Progenitor cell of endocrine pancreas (in vitro differentiated cells): ENCODE results near the gene FOSL1. TPM values are rescaled to one million over a fixed set of nuclear protein-coding genes. Genes with fewer than 3 reads are reported as not detected.

Experiments
- DNase-seq: peaks from one replicate; pipeline ENCODE4 v3.0.0; 2021; ENCODE audit warnings: low spot score; ENCODE audit not compliant: unreplicated experiment
- H3K27ac Mint-ChIP-seq: 2 replicates; pipeline ENCODE4 v1.8.0; 2021; ENCODE audit warnings: mild to moderate bottlenecking, moderate library complexity, mixed read lengths
- H3K27me3 Mint-ChIP-seq: 2 replicates; pipeline ENCODE4 v1.8.0; 2021; ENCODE audit warnings: mixed read lengths
- H3K36me3 Mint-ChIP-seq: 2 replicates; pipeline ENCODE4 v1.8.0; 2022; ENCODE audit warnings: mixed read lengths; ENCODE audit not compliant: insufficient read depth
- H3K4me1 Mint-ChIP-seq: 2 replicates; pipeline ENCODE4 v1.8.0; 2021; ENCODE audit warnings: low read depth, mixed read lengths
- H3K4me3 Mint-ChIP-seq: 2 replicates; pipeline ENCODE4 v1.8.0; 2021; ENCODE audit warnings: low read depth, mild to moderate bottlenecking, moderate library complexity, mixed read lengths
- H3K9me3 Mint-ChIP-seq: 2 replicates; pipeline ENCODE4 v1.8.0; 2021; ENCODE audit warnings: low read depth, mixed read lengths
- CTCF ChIP-seq: fragments of 200-600 bp; sonication (generic); IDR thresholded peaks from one replicate; pipeline ENCODE4 v1.5.0; 2021; ENCODE audit warnings: antibody characterized with exemption, mild to moderate bottlenecking; ENCODE audit not compliant: unreplicated experiment
- total RNA-seq: library from RNA; stranded (reverse); gene quantifications from 2 replicates; pipeline ENCODE4 v1.2.1, GENCODE V29; 2021

Gene FOSL1
- total RNA-seq, 1 donor from 2014 or later: 1.7 TPM

- H3K36me3 Mint-ChIP-seq: peaks cover 5% of the 10 kb centered on the region
- TF ChIP-seq CTCF: no peak
- no peak overlapping the region for H3K27ac Mint-ChIP-seq
- no peak overlapping the region for H3K4me3 Mint-ChIP-seq
- H3K4me1 Mint-ChIP-seq: no peaks in the 10 kb centered on the region
- H3K9me3 Mint-ChIP-seq: no peaks in the 10 kb centered on the region
- DNase-seq: no peak
- H3K27me3 Mint-ChIP-seq: no peaks in the 10 kb centered on the region
Observed at GRCh38 chr11:65880027-65880426, 20.2 kb downstream of the FOSL1 start.

DNA sequence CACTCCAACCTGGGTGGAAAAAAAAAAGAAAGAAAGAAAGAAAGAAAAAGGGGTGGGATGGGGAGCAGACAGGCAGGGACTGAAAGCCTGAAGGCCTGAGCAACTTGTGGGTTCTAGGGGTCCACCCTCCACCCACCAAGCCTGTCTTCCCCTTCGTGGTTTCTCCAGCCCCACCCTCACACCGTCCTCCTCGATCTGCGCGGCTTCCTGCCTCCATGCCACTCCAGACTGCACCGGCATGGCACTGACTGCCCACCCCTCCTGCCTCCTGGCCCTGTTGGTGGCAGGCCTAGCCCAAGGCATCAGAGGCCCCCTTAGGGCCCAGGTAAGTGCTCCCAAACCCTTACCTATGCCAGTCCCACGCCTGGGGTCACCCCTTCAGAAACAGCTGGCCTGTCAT is 20.6 kb downstream of the FOSL1 start, which contains the start of gene CTSW:
CTSW (plus strand) TSS at position 221 of the 400 bp plus-strand sequence; CDS start at position 239, 18 bp downstream.
- TF ChIP-seq CTCF: no peak
- no peaks in the 10 kb centered on the region for H3K4me1 Mint-ChIP-seq
- no peak for DNase-seq
- peaks cover 3% of the 10 kb centered on the region for H3K36me3 Mint-ChIP-seq
- H3K4me3 Mint-ChIP-seq: no peak within 1 kb of the TSS
- no peaks in the 10 kb centered on the region for H3K27me3 Mint-ChIP-seq
- H3K9me3 Mint-ChIP-seq: no peaks in the 10 kb centered on the region
- no peak within 1 kb of the TSS for H3K27ac Mint-ChIP-seq

DNA sequence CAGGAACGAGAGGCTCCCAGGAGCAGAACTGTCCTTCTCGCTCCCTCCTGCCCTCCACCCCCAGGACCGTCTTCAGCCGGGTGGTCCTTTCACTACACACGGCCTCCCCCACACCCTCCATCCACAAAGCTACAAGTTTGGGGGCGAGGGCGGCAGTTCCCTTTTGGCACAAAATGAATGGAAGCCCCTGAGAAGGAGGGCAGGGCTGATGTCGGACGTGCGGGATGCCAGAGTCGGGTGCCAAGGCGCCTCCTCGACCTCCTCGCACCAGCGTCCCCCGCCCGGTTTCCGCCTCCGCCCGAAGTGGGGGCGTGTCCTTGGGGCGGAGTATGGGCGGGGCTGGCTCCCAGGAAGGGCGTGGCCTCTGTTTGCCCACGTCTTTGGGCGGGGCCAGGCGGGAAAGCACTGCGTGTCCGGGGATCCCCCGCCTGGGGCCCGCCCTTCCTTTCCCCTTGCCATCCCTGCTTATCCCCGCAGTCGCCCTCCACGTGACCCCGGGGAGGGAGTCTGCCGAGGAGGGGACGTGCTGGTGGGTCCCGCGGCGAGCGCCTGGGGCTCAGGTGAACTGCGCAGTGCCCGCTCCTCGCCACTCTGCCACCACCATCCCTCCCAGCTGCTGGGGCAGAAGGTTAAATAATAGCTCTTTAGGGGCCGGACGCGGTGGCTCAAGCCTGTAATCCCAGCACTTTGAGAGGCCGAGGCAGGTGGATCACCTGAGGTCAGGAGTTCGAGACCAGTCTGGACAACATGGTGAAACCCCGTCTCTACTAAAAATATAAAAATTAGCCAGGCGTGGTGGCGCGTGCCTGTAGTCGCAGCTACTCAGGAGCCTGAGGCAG is 26.7 kb downstream of the FOSL1 start:
- peak; percentile 94 for DNase-seq
- Mint-ChIP-seq H3K27me3 (no peaks in the 10 kb centered on the region), H3K27ac (peak overlapping the region; percentile 70)

GRCh38 chr11:65872586-65873317 is 27.4 kb downstream of the FOSL1 start, which contains the start of gene EFEMP2:
EFEMP2 (minus strand) TSS chr11:65872800; CDS start chr11:65872354, 446 bp downstream.
- peak; percentile 35 for DNase-seq
- no peaks in the 10 kb centered on the region for H3K27me3 Mint-ChIP-seq
- peak within 1 kb of the TSS; percentile 79 for H3K27ac Mint-ChIP-seq
- peak within 1 kb of the TSS; percentile 92 for H3K4me3 Mint-ChIP-seq
- TF ChIP-seq CTCF: peak; percentile 7
- H3K36me3 Mint-ChIP-seq: no peaks in the 10 kb centered on the region
- H3K9me3 Mint-ChIP-seq: no peaks in the 10 kb centered on the region
- H3K4me1 Mint-ChIP-seq: peaks cover 7% of the 10 kb centered on the region

More for the DNA sequence above, 26.7 kb downstream of the FOSL1 start:
- Mint-ChIP-seq H3K9me3 (no peaks in the 10 kb centered on the region), H3K36me3 (no peaks in the 10 kb centered on the region), H3K4me1 (peaks cover 7% of the 10 kb centered on the region), H3K4me3 (peak overlapping the region; percentile 92)
- no peak for TF ChIP-seq CTCF

GRCh38 chr11:65871811-65872548 is 28.2 kb downstream of the FOSL1 start:
- DNase-seq: peak; percentile 42
- Mint-ChIP-seq H3K36me3 (peaks cover 4% of the 10 kb centered on the region), H3K27me3 (no peaks in the 10 kb centered on the region), H3K4me1 (peaks cover 7% of the 10 kb centered on the region), H3K27ac (peak overlapping the region; percentile 79), H3K9me3 (no peaks in the 10 kb centered on the region), H3K4me3 (peak overlapping the region; percentile 73)
- peak; percentile 28 for TF ChIP-seq CTCF
